ENCODE data around the gene GMEB1.
"Not testable (repeated sequence)": the region's sequence is repeated elsewhere in the genome, so short reads cannot be mapped to it uniquely, and the experiment has no call there.

GMEB1 gene

GRCh38 chr1:28668191-28668955 lies at the start of gene GMEB1:
GMEB1 (plus strand) TSS chr1:28668784; CDS start chr1:28683613, 14,829 bp downstream.
- peak; percentile 71 to 75 for DNase-seq (ENCODE audit: low read depth in 2 of 2)

DNA sequence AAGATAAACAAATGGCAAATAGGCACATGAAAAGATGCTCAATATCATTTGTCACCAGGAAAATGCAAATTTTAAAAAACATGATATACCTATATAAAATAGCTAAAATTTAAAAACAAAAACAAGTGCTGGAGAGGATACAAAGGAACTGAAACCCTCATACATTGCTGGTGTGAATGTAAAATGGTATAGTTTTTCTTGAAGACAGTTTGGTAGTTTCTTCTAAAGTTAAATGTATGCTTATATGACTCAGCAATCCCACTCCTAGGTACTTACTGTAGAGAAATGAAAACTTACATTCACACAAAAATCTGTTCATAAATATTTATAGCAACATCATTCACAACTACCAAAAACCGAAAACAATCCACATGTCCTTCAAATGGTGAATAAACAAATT lies 36.9 kb upstream of the GMEB1 start:
- no peak for DNase-seq (ENCODE audit: low read depth in 2 of 2)

- no peak for DNase-seq (ENCODE audit: low read depth in 2 of 2)
Measured at GRCh38 chr1:28632560-28632959, 36.0 kb upstream of the GMEB1 start.

DNA sequence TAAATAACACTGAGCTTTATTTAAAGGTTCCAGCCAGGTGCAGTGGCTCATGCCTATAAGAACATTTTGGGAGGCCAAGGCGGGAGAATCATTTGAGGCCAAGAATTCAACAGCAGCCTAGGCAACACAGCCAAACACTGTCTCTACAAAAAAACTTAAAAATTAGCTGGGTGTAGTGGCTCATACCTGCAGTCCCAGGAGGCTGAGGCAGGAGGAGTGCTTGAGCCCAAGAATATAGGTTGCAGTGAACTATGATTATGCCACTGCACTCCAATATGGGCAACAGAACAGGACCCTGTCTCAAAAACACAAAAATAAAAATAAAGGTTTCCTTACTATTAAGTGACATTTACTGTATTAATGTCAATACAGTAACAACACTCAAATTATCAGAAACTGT lies 27.8 kb upstream of the GMEB1 start:
- no peak for DNase-seq (ENCODE audit: low read depth in 2 of 2)

DNA sequence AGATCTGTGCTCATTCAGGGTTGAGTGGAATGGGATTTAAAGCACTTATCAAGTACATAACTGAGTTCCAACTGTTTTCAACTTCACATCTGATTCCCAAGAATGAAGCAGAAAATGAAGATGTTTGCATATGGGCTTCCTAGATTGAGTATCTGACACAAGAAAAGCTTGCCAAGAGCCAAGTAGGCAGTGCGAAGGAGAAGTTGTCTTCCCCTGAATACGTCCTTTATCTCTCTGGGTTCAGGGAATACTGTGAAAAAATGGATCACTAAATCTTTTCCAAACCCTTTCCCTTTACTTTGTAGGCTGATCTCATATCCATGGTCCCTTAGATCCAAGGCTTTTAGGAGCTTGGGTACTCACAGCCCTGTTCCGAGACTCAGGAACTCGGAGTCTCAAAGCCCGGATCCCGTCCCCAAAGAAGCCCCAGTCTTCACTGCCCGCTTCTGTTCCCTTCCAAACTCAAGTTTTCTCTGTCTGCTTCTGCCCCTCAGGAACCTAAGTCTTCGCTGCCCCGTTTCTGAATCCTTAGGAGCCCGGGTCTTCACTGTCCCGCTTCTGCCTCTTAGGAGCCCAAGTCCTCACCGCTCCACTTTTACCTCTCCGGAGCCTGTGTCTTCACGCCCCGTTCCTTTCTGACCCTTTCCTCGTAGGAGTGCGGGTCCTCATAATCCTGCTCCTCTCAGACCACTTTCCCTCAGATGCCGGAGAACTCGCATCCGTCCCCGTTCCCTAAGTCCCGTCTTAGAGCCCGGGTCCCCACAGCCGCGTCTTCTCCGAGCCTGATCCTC lies 26.3 kb upstream of the GMEB1 start:
- no peak for DNase-seq (ENCODE audit: low read depth in 2 of 2)

DNA sequence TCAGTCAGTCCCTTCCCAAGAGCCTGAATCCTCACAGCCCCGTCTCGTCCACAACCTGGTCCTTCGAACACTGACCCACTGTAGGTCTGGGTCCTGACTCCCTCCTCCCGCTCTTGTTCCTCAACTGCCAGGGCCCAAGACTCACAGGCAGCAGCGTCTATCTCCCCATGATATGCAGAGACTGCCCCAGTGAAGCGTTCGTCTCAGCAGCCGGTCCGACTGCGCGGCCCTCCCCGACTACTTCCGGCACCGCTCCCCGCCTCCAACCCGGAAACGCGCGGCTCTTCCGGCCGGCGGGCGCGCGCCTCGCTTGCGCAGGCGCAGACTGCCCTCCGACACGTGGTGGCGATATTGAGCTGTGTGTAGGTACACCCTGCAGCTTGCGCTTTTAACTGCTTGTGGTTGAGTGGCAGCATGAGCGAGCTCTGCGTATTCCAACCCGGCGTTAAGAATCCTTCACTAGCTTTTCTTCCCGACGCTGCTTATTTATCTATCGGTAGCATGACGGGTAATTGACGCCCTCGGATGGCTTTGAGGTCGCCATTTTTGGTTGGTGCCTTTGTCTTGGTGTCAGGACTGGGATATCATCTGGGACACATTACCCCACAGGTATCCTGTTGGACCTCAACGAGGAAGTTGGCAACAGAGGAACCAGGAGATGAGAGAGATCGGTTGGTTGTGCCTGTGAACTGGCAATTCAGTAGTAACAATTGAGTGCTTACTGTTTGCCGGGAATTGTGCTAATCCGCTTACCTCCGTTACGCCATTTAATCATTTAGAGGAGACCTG lies 25.5 kb upstream of the GMEB1 start, which contains the start of gene TAF12:
TSS of gene TAF12 (minus strand) at position 221 of the 789 bp plus-strand sequence. CDS start 20,986 bp downstream, outside the sequence.
- peak; percentile 81 to 88 for DNase-seq (ENCODE audit: low read depth in 2 of 2)

DNA sequence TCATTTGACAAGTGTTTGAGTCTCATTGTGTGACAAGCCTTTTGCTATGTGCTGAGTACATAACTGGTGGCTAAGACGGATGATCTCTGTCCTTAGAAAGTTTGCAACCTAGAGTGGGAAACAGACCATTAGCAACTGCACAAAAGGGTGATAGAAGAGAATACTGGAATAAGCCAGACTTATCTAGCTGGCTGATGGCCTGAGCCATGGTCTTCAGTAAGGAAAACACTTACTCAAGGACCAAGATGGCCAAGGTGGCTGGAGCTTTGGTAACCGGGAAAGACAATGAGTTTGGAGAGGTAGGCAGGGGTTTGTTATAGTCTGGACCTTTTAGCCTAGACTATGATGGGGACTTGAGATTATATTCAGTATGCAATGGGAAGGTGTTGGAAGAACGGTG lies 24.1 kb upstream of the GMEB1 start:
- DNase-seq (ENCODE audit: low read depth in 2 of 2), result no peak

DNA sequence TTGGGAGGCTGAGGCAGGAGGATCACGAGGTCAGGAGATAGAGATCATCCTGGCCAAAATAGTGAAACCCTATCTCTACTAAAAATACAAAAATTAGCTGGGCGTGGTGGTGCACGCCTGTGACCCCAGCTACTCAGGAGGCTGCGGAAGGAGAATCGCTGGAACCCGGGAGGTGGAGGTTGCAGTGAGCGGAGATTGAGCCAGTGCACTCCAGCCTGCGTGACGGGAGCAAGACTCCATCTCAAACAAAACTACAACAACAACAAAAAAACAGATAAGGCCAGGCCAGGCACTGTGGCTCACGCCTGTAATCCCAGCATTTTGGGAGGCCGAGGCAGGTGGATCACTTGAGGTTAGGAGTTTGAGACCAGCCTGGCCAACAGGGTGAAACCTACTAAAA lies 23.2 kb upstream of the GMEB1 start:
- not testable (repeated sequence) for DNase-seq (ENCODE audit: low read depth in 2 of 2)

- DNase-seq (ENCODE audit: low read depth in 2 of 2), result no peak
Measured at GRCh38 chr1:28646040-28646439, 22.5 kb upstream of the GMEB1 start.

DNA sequence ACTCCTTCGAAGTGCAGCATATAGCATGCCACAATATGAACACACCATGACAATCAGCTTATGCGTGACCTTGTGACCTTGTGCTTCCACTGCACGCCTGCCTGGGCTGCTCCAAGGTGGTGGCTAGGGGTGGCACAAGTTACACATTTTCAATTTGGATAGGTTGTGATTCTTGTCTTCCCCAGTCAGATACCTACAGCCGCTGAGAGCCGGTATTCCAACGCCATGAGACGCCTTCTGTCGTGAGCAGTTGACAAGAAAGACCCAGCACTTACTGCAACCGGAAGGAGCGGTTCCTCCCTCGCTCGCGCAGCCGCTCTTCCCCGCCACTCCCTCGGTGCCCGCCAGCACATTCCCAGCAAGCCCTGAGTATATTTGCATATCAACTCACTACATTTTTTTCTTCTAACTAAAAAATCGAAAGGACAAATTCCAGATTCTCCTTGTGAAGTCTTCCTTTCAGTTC lies 20.5 kb upstream of the GMEB1 start:
- DNase-seq (ENCODE audit: low read depth in 2 of 2), result peak; percentile 76 to 81

GRCh38 chr1:28648474-28649198 lies 19.9 kb upstream of the GMEB1 start, which contains the start of gene RNU11:
RNU11 (plus strand) TSS chr1:28648600.
- DNase-seq (ENCODE audit: low read depth in 2 of 2), result peak; percentile 63 to 80

GRCh38 chr1:28653063-28653462 lies 15.5 kb upstream of the GMEB1 start:
- not testable (repeated sequence) for DNase-seq (ENCODE audit: low read depth in 2 of 2)

DNA sequence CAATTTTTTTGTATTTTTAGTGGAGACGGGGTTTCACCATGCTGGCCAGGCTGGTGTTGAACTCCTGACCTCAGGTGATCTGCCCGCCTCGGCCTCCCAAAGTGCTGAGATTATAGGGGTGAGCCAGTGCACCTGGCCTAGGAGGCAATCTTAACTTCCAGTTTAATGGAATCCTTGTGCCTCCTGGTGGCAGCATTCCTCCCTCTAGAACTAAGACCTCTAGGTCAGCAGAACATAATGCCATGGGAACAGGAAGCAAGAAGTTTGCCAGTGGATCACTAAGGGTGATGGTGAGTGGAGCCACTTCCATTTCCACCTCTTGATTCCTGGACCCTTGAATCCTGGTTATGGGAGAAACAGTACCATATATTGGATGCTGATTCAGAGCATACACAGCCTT lies 14.7 kb upstream of the GMEB1 start:
- DNase-seq (ENCODE audit: low read depth in 2 of 2), result not testable (repeated sequence)

- DNase-seq (ENCODE audit: low read depth in 2 of 2), result not testable (repeated sequence)
Measured at GRCh38 chr1:28655448-28656311, 12.9 kb upstream of the GMEB1 start.

DNA sequence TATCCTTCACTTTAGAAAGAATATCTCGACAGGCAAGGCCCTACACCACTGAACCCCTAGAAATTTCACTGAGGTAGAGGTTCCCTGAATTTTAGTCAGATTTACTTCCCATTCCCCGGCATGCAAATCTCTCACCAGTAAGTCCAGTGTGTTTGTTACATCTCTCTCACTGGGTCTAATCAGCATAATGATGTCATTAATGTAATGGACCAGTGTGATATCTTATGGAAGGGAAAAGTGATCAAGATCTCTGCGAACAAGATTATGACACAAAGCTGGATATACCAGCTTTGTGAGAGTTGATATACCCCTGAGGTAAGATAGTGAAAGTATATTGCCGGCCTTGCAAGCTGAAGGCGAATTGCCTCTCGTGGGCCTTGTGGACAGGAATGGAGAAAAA lies 12.2 kb upstream of the GMEB1 start:
- no peak for DNase-seq (ENCODE audit: low read depth in 2 of 2)

GRCh38 chr1:28663871-28664470 lies 4.6 kb upstream of the GMEB1 start:
- DNase-seq (ENCODE audit: low read depth in 2 of 2), result no peak

GRCh38 chr1:28666806-28667205 lies 1.8 kb upstream of the GMEB1 start:
- DNase-seq (ENCODE audit: low read depth in 2 of 2), result no peak

- peak; percentile 6 to 16 for DNase-seq (ENCODE audit: low read depth in 2 of 2)
Measured at GRCh38 chr1:28668956-28669723, 556 bp downstream of the GMEB1 start.

GRCh38 chr1:28671254-28671780 lies 2.7 kb downstream of the GMEB1 start:
- DNase-seq (ENCODE audit: low read depth in 2 of 2), result no peak
